Epithelial cell of esophagus (primary cell): ENCODE measurements around the gene SLC27A4.

Experiments used
- DNase-seq: peaks from one replicate; pipeline ENCODE4 v3.0.0; 2010; ENCODE audit warnings: low read depth
- H3K4me3 ChIP-seq: 2 replicates; pipeline ENCODE4 v1.5.1; 2011; ENCODE audit warnings: mild to moderate bottlenecking, low read length, control low read depth
- CTCF ChIP-seq: IDR thresholded peaks from 2 replicates; pipeline ENCODE4 v1.5.1; 2011; ENCODE audit warnings: low read depth, mild to moderate bottlenecking, low read length, control low read depth, inconsistent platforms; ENCODE audit not compliant: insufficient read depth; ENCODE audit errors: missing control alignments

SLC27A4 gene

DNA sequence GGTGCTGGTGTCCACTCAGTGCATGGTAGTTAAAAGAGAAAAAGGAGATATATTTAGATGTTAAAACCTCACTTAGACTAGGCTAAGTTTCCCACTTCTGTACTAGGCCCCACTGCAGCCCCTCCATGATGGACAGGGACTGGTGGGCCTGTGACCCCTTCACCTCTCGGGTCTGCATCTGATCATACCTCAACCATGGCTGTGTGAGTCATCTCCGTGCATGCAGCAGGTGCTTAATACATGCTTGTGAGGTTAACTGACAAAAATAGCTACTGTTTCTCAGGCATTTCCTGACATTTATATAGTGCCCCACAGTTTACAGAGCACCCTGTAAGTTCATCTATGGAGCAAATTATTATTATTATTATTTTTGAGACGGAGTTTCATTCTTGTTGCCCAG is 22.4 kb downstream of the SLC27A4 start:
- DNase-seq, result no peak
- TF ChIP-seq CTCF, result no peak
- H3K4me3 ChIP-seq, result no peak overlapping the region

DNA sequence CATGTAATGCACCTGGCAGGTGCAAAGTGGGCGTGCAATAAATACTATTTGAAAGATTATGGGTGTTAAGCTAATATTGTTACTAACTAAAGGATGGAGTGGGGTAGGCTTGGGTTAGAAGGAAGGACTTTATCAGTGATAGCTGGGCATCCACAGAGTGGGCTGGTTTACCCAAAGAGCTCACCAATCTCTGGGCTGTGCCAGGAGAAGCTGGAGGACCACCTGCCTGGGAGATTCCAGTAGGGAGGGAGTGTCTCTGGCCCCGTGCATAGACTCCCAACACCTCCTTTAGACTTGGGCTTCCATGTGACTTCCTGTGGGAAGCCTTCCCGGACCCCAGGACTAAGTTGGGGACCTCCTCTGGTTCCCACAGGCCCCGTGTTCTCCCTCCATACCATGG is 25.2 kb downstream of the SLC27A4 start:
- no peak overlapping the region for H3K4me3 ChIP-seq
- DNase-seq, result no peak
- no peak for TF ChIP-seq CTCF

- DNase-seq, result no peak
- TF ChIP-seq CTCF, result no peak
- H3K4me3 ChIP-seq, result no peak overlapping the region
Observed at GRCh38 chr9:128369024-128369706, 28.8 kb downstream of the SLC27A4 start.

DNA sequence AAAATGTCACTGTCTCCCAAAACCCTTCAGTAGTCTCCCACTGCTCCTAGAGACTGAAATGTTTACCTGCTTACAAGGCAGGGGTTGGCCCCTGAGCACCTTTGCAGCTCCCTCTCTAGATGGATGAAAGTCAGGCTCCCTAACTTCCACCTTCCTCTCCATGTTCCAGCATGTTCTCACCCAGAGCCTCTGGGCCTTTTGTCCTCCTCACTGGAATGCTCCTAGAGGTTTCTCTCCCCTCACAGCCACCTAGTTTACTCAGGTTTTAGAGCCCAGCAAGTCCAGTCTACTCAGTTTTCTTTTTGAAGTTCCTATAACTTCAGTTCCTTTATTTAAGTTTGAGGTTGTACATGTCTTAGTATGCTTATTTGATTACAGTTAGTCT is 30.0 kb downstream of the SLC27A4 start:
- DNase-seq, result peak; percentile 65
- no peak for TF ChIP-seq CTCF
- H3K4me3 ChIP-seq, result peak overlapping the region; percentile 60

DNA sequence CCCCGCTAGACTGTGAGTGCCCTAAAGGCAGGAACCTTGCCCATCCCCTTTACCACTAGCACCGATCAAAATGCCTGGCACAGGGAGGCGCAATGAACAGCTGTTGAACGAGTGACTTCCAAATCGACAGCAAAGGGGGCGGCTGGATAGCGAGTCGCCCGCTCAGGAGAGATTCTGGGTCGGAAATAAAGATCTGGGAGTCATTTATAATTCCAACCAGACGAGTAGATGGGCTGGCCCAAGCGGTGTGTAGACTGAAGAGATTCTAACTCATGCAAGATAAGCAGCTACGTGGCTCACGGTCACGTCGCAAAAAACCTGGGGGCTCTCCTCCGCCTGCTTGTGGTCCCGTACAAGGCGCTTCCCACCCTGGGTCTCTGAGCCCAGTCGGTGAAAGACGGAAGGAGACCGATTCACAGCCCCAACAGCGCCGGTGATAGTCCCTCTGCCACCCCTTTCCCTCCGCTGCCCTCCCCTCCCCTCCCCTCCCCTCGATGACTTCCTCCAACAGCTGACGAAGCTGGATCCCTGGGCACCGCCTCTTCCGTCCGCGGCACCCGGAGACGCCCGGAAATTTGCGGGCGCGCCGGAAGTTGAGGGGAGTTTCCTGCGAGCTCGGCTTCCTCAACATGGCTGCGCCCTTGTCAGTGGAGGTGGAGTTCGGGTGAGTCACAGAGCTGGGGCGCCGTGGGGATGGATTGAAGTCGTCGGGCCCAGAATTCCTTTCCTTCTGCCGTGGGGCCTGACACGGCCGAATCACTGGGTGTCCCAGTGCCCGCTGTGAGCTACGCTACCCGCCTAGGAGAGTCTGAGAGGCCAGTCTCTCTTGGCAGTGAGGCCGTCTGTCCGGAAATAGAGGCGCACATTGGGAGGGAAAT is 30.7 kb downstream of the SLC27A4 start, which contains the start of gene URM1:
Gene URM1, plus strand, starts transcription at position 623 of the 878 bp plus-strand sequence. Its CDS starts 7 bp downstream, at position 630.
- peak within 1 kb of the TSS; percentile 60 for H3K4me3 ChIP-seq
- peak; percentile 99 for DNase-seq
- no peak for TF ChIP-seq CTCF

GRCh38 chr9:128371630-128372117 is 31.3 kb downstream of the SLC27A4 start:
- H3K4me3 ChIP-seq, result peak overlapping the region; percentile 60
- no peak for TF ChIP-seq CTCF
- DNase-seq, result no peak
